Activated naive CD8-positive, alpha-beta T cell treated with anti-CD3 and anti-CD28 coated beads, Interleukin-2, amount 10 ng/mL, durations not matched to agents 7 days and 5 days (primary cell): ENCODE measurements around the gene ARHGAP1. TPM values are rescaled to one million over a fixed set of nuclear protein-coding genes. Genes with fewer than 3 reads are reported as not detected.

Experiments
- ATAC-seq: fragments of 150-1000 bp; cut with Tn5 transposase; one replicate; pipeline ENCODE4 v1.10.0; 2021; ENCODE audit warnings: low read depth, moderate library complexity
- POLR2A ChIA-PET: fragments of 350-600 bp; sonication (Branson Sonifier 250); formaldehyde crosslinking; loops from one replicate; lab custom pipeline; 2021; ENCODE audit warnings: antibody characterized with exemption; lab: Charles Lee
- DNase-seq: peaks from one replicate; pipeline ENCODE4 v3.0.0; 2021
- H3K27ac Mint-ChIP-seq: one replicate; pipeline ENCODE4 v1.8.0; 2022; ENCODE audit warnings: mild to moderate bottlenecking, mixed read lengths
- H3K27me3 Mint-ChIP-seq: one replicate; pipeline ENCODE4 v1.8.0; 2022; ENCODE audit warnings: mild to moderate bottlenecking, moderate library complexity, mixed read lengths
- H3K36me3 Mint-ChIP-seq: one replicate; pipeline ENCODE4 v1.8.0; 2021; ENCODE audit warnings: mild to moderate bottlenecking, mixed read lengths
- H3K4me1 Mint-ChIP-seq: one replicate; pipeline ENCODE4 v1.8.0; 2021; ENCODE audit warnings: mixed read lengths
- H3K4me3 Mint-ChIP-seq: one replicate; pipeline ENCODE4 v1.8.0; 2022; ENCODE audit warnings: mild to moderate bottlenecking, moderate library complexity, mixed read lengths
- H3K9me3 Mint-ChIP-seq: one replicate; pipeline ENCODE4 v1.8.0; 2021; ENCODE audit warnings: mixed read lengths
- total RNA-seq, 2 experiments: library from RNA; stranded (reverse); gene quantifications; one replicate each; pipeline ENCODE4 v1.2.3, GENCODE V29; 2021

The ARHGAP1 gene
- total RNA-seq, 2 experiments from 2014 or later: 62.5 to 68.0 TPM

- H3K27ac Mint-ChIP-seq: no peak overlapping the region
- H3K27me3 Mint-ChIP-seq: no peaks in the 10 kb centered on the region
- peaks cover 18% of the 10 kb centered on the region for H3K4me1 Mint-ChIP-seq
- H3K4me3 Mint-ChIP-seq: no peak overlapping the region
- DNase-seq (no peak), ATAC-seq (no peak)
- H3K9me3 Mint-ChIP-seq: no peaks in the 10 kb centered on the region
- H3K36me3 Mint-ChIP-seq: peaks cover 15% of the 10 kb centered on the region
- POLR2A ChIA-PET: interaction anchor here (1.1 to 1.6 kb wide), 4 partner anchors 8 to 25 kb away, joined by 3 to 5 read pairs (median 3); no protein-coding TSS in a partner anchor
These were observed 4.8 kb downstream of the ARHGAP1 start for GRCh38 chr11:46695345-46696211.

- DNase-seq (no peak), ATAC-seq (no peak)
- peaks cover 13% of the 10 kb centered on the region for H3K36me3 Mint-ChIP-seq
- H3K27me3 Mint-ChIP-seq: no peaks in the 10 kb centered on the region
- peaks cover 18% of the 10 kb centered on the region for H3K4me1 Mint-ChIP-seq
- H3K27ac Mint-ChIP-seq: no peak overlapping the region
- POLR2A ChIA-PET: interaction anchor here (1.1 to 1.6 kb wide), 2 partner anchors 9 to 24 kb away, joined by 3 read pairs; no protein-coding TSS in a partner anchor
- H3K4me3 Mint-ChIP-seq: no peak overlapping the region
- no peaks in the 10 kb centered on the region for H3K9me3 Mint-ChIP-seq
These were observed 5.8 kb downstream of the ARHGAP1 start for GRCh38 chr11:46694607-46695006.

GRCh38 chr11:46694072-46694471 is 6.3 kb downstream of the ARHGAP1 start:
- Mint-ChIP-seq H3K9me3 (no peaks in the 10 kb centered on the region), H3K4me3 (no peak overlapping the region), H3K36me3 (peaks cover 13% of the 10 kb centered on the region), H3K4me1 (peaks cover 18% of the 10 kb centered on the region), H3K27me3 (no peaks in the 10 kb centered on the region), H3K27ac (peak overlapping the region; percentile 43)
- DNase-seq (no peak), ATAC-seq (no peak)
- POLR2A ChIA-PET: no interaction called here

- no peaks in the 10 kb centered on the region for H3K9me3 Mint-ChIP-seq
- peaks cover 11% of the 10 kb centered on the region for H3K36me3 Mint-ChIP-seq
- no peak overlapping the region for H3K4me3 Mint-ChIP-seq
- no peak for ATAC-seq
- POLR2A ChIA-PET: no interaction called here
- no peaks in the 10 kb centered on the region for H3K27me3 Mint-ChIP-seq
- no peak overlapping the region for H3K27ac Mint-ChIP-seq
- H3K4me1 Mint-ChIP-seq: peaks cover 14% of the 10 kb centered on the region
- DNase-seq: no peak
These were observed 6.8 kb downstream of the ARHGAP1 start for GRCh38 chr11:46693597-46694012.

GRCh38 chr11:46692450-46692849 is 8.0 kb downstream of the ARHGAP1 start:
- Mint-ChIP-seq H3K9me3 (no peaks in the 10 kb centered on the region), H3K4me1 (peaks cover 5% of the 10 kb centered on the region), H3K4me3 (no peak overlapping the region), H3K27ac (no peak overlapping the region), H3K36me3 (peaks cover 13% of the 10 kb centered on the region), H3K27me3 (no peaks in the 10 kb centered on the region)
- POLR2A ChIA-PET: interaction anchor here (0.8 kb wide), 1 partner anchor 22 kb away, joined by 3 read pairs; no protein-coding TSS in a partner anchor
- no peak for DNase-seq
- no peak for ATAC-seq

- DNase-seq (no peak), ATAC-seq (no peak)
- Mint-ChIP-seq H3K4me3 (no peak overlapping the region), H3K9me3 (no peaks in the 10 kb centered on the region), H3K4me1 (peaks cover 5% of the 10 kb centered on the region), H3K27ac (no peak overlapping the region), H3K27me3 (no peaks in the 10 kb centered on the region), H3K36me3 (peaks cover 15% of the 10 kb centered on the region)
- POLR2A ChIA-PET: interaction anchor here (1.4 kb wide), 1 partner anchor 10 kb away, joined by 4 read pairs; the partner anchor contains the start of genes ARHGAP1 and ZNF408
These were observed 9.7 kb downstream of the ARHGAP1 start for GRCh38 chr11:46690702-46691101.

- Mint-ChIP-seq H3K4me3 (no peak overlapping the region), H3K9me3 (no peaks in the 10 kb centered on the region), H3K27ac (peak overlapping the region; percentile 48), H3K27me3 (no peaks in the 10 kb centered on the region), H3K36me3 (peaks cover 12% of the 10 kb centered on the region), H3K4me1 (peaks cover 2% of the 10 kb centered on the region)
- no peak for DNase-seq
- POLR2A ChIA-PET: interaction anchor here (0.5 to 1.3 kb wide), 2 partner anchors 9 to 155 kb away, joined by 3 to 5 read pairs; no protein-coding TSS in a partner anchor
- ATAC-seq: no peak
These were observed 13.3 kb downstream of the ARHGAP1 start for GRCh38 chr11:46686886-46687795.

GRCh38 chr11:46684367-46684766 is 16.1 kb downstream of the ARHGAP1 start:
- Mint-ChIP-seq H3K36me3 (peaks cover 17% of the 10 kb centered on the region), H3K27ac (no peak overlapping the region), H3K27me3 (no peaks in the 10 kb centered on the region), H3K4me3 (no peak overlapping the region), H3K9me3 (no peaks in the 10 kb centered on the region), H3K4me1 (peaks cover 2% of the 10 kb centered on the region)
- POLR2A ChIA-PET: interaction anchor here (1.0 to 1.9 kb wide), 2 partner anchors 8 to 12 kb away, joined by 3 to 4 read pairs; no protein-coding TSS in a partner anchor
- no peak for DNase-seq
- no peak for ATAC-seq

GRCh38 chr11:46682773-46683752 is 17.4 kb downstream of the ARHGAP1 start:
- Mint-ChIP-seq H3K4me1 (no peaks in the 10 kb centered on the region), H3K9me3 (no peaks in the 10 kb centered on the region), H3K4me3 (no peak overlapping the region), H3K27ac (no peak overlapping the region), H3K36me3 (peaks cover 17% of the 10 kb centered on the region), H3K27me3 (no peaks in the 10 kb centered on the region)
- ATAC-seq (no peak), DNase-seq (no peak)
- POLR2A ChIA-PET: interaction anchor here (1.0 to 2.2 kb wide), 3 partner anchors 12 to 17 kb away, joined by 3 to 9 read pairs (median 7); partner anchors contain the start of genes ARHGAP1 and ZNF408

GRCh38 chr11:46681814-46682213 is 18.6 kb downstream of the ARHGAP1 start:
- no peaks in the 10 kb centered on the region for H3K27me3 Mint-ChIP-seq
- H3K36me3 Mint-ChIP-seq: peaks cover 17% of the 10 kb centered on the region
- H3K4me3 Mint-ChIP-seq: no peak overlapping the region
- ATAC-seq (no peak), DNase-seq (no peak)
- POLR2A ChIA-PET: interaction anchor here (1.7 to 2.2 kb wide), 2 partner anchors 11 to 18 kb away, joined by 7 to 9 read pairs; partner anchors contain the start of genes ARHGAP1 and ZNF408
- no peak overlapping the region for H3K27ac Mint-ChIP-seq
- H3K9me3 Mint-ChIP-seq: no peaks in the 10 kb centered on the region
- H3K4me1 Mint-ChIP-seq: peaks cover 3% of the 10 kb centered on the region

- H3K27ac Mint-ChIP-seq: no peak overlapping the region
- DNase-seq (no peak), ATAC-seq (no peak)
- H3K4me1 Mint-ChIP-seq: peaks cover 9% of the 10 kb centered on the region
- H3K9me3 Mint-ChIP-seq: no peaks in the 10 kb centered on the region
- no peak overlapping the region for H3K4me3 Mint-ChIP-seq
- peaks cover 16% of the 10 kb centered on the region for H3K36me3 Mint-ChIP-seq
- H3K27me3 Mint-ChIP-seq: no peaks in the 10 kb centered on the region
- POLR2A ChIA-PET: interaction anchor here (2.2 kb wide), 1 partner anchor 10 kb away, joined by 9 read pairs; no protein-coding TSS in a partner anchor
These were observed 19.6 kb downstream of the ARHGAP1 start for GRCh38 chr11:46680815-46681214.
